Liver (tissue), 9 donors: ENCODE measurements around the gene PIEZO2. TPM values are rescaled to one million over a fixed set of nuclear protein-coding genes. Genes with fewer than 3 reads are reported as not detected.

Experiments
- DNase-seq: peaks from one replicate; pipeline ENCODE4 v3.0.0-alpha.2; 2017; ENCODE audit warnings: low spot score
- H3K27ac ChIP-seq, 2 donors: one replicate each; pipeline ENCODE4 v1.7.0; 2013; ENCODE audit warnings: inconsistent platforms in 2 of 2, low read length in 2 of 2, control low read depth in 1 of 2, low read depth in 1 of 2, mild to moderate bottlenecking in 1 of 2
- H3K27me3 ChIP-seq, 4 donors: one replicate each; pipeline versions ENCODE4 v1.6.1 to v1.7.0; 2013; ENCODE audit warnings: low read length in 3 of 4, inconsistent platforms in 1 of 4, mild to moderate bottlenecking in 1 of 4, moderate library complexity in 1 of 4; ENCODE audit not compliant: control insufficient read depth in 4 of 4, insufficient read depth in 4 of 4
- H3K36me3 ChIP-seq, 4 donors: one replicate each; pipeline versions ENCODE4 v1.6.1 to v1.7.0; 2013; ENCODE audit warnings: low read length in 3 of 4, mild to moderate bottlenecking in 3 of 4, low read depth in 1 of 4, moderate library complexity in 1 of 4; ENCODE audit not compliant: control insufficient read depth in 4 of 4, insufficient read depth in 3 of 4
- H3K4me1 ChIP-seq, 4 donors: one replicate each; pipeline versions ENCODE4 v1.6.1 to v1.7.0; 2013; ENCODE audit warnings: low read length in 3 of 4, mild to moderate bottlenecking in 3 of 4, moderate library complexity in 1 of 4; ENCODE audit not compliant: control insufficient read depth in 4 of 4, insufficient read depth in 4 of 4
- H3K4me3 ChIP-seq, 3 donors: one replicate each; pipeline versions ENCODE4 v1.6.1 to v1.7.0; 2013; ENCODE audit warnings: low read length in 3 of 3, control low read depth in 1 of 3, low read depth in 1 of 3, mild to moderate bottlenecking in 1 of 3
- H3K9ac ChIP-seq, 2 donors: one replicate each; pipeline ENCODE4 v1.7.0; 2013; ENCODE audit warnings: low read length in 2 of 2, mild to moderate bottlenecking in 2 of 2, moderate library complexity in 2 of 2, control low read depth in 1 of 2, low read depth in 1 of 2
- H3K9me3 ChIP-seq, 4 donors: one replicate each; pipeline versions ENCODE4 v1.6.1 to v1.7.0; 2013; ENCODE audit warnings: low read length in 3 of 4; ENCODE audit not compliant: control insufficient read depth in 4 of 4
- EGR1 ChIP-seq, 2 donors: IDR thresholded peaks; 2 replicates each; pipeline ENCODE4 v1.6.1; 2016 to 2018; ENCODE audit warnings: antibody characterized with exemption in 2 of 2, low read depth in 2 of 2
- FOXA1 ChIP-seq: IDR thresholded peaks from 2 replicates; pipeline ENCODE4 v1.6.1; 2016; ENCODE audit warnings: antibody characterized with exemption
- FOXA2 ChIP-seq: IDR thresholded peaks from 2 replicates; pipeline ENCODE4 v1.6.1; 2016; ENCODE audit warnings: antibody characterized with exemption
- GABPA ChIP-seq, 2 donors: IDR thresholded peaks in 1 of 2; conservative IDR thresholded peaks in 1 of 2; 2 replicates each; pipeline ENCODE4 v1.6.1; 2016; ENCODE audit warnings: antibody characterized with exemption in 2 of 2, mild to moderate bottlenecking in 1 of 2, moderate library complexity in 1 of 2
- HNF4A ChIP-seq, 2 donors: conservative IDR thresholded peaks; 2 replicates each; pipeline ENCODE4 v1.6.1; 2016; ENCODE audit warnings: antibody characterized with exemption in 2 of 2, mild to moderate bottlenecking in 2 of 2
- HNF4G ChIP-seq: IDR thresholded peaks from 2 replicates; pipeline ENCODE4 v1.6.1; 2016; ENCODE audit warnings: antibody characterized with exemption
- JUND ChIP-seq, 2 donors: IDR thresholded peaks; 2 replicates each; pipeline ENCODE4 v1.6.1; 2016; ENCODE audit warnings: antibody characterized with exemption in 2 of 2
- MAX ChIP-seq: IDR thresholded peaks from 2 replicates; pipeline ENCODE4 v1.6.1; 2016; ENCODE audit warnings: antibody characterized with exemption
- RAD21 ChIP-seq, 2 donors: IDR thresholded peaks; 2 replicates each; pipeline ENCODE4 v1.6.1; 2016; ENCODE audit warnings: antibody characterized with exemption in 2 of 2, mild to moderate bottlenecking in 2 of 2
- RXRA ChIP-seq, 2 donors: IDR thresholded peaks; 2 replicates each; pipeline ENCODE4 v1.6.1; 2017 to 2018; ENCODE audit warnings: antibody characterized with exemption in 2 of 2, mild to moderate bottlenecking in 1 of 2
- SP1 ChIP-seq: IDR thresholded peaks from 2 replicates; pipeline ENCODE4 v1.6.1; 2018; ENCODE audit warnings: antibody characterized with exemption, mild to moderate bottlenecking
- TAF1 ChIP-seq: conservative IDR thresholded peaks from 2 replicates; pipeline ENCODE4 v1.6.1; 2016; ENCODE audit warnings: antibody characterized with exemption, mild to moderate bottlenecking
- YY1 ChIP-seq: IDR thresholded peaks from 2 replicates; pipeline ENCODE4 v1.6.1; 2016; ENCODE audit warnings: antibody characterized with exemption, mild to moderate bottlenecking
- ZBTB33 ChIP-seq: IDR thresholded peaks from 2 replicates; pipeline ENCODE4 v1.6.1; 2016; ENCODE audit warnings: antibody characterized with exemption
- WGBS: extraction: QIAGEN DNeasy Blood & Tissue Kit; methylation state at CpG from one replicate; pipeline ENCODE4 v1.1.7; 2013; 5-methylcytosine and 5-hydroxymethylcytosine counted together
- polyA plus RNA-seq, 2 donors: library from polyadenylated mRNA; stranded (reverse) in 1 of 2; unstranded in 1 of 2; fragments of 200-250 nt in 1 of 2; fragments of >200 nt in 1 of 2; fragmentation: Nextera tagmentation in 1 of 2; extraction: Ambion mirVana in 1 of 2; gene quantifications; one replicate each; pipeline versions ENCODE4 v1.2.1 to v1.2.3, GENCODE V29; 2013 to 2015
- total RNA-seq, 2 donors: library from RNA; depleted of rRNA; stranded (reverse); fragments of >200 nt; gene quantifications; one replicate each; pipeline ENCODE4 v1.2.3, GENCODE V29; 2014
- TF ChIP-seq, protein P1 (sequence below): fragments of 150-350 bp; IDR thresholded peaks from 2 replicates; pipeline ENCODE4 v1.5.1; 2017; ENCODE audit warnings: improper control_type of control experiment, low read depth, low read length; ENCODE audit not compliant: missing input control
- TF ChIP-seq, protein P2 (sequence below): IDR thresholded peaks from 2 replicates; pipeline ENCODE4 v1.6.1; 2016; ENCODE audit warnings: antibody characterized with exemption, mild to moderate bottlenecking
- TF ChIP-seq, protein P3 (sequence below): IDR thresholded peaks from 2 replicates; pipeline ENCODE4 v1.6.1; 2016; ENCODE audit warnings: antibody characterized with exemption
- donor health status: healthy.
- donor health status: healthy.
- donor health status: healthy.
- donor health status: healthy.
- donor health status: healthy.

PIEZO2 gene
- total and polyA plus RNA-seq, 4 donors: 1.1 to 12.3 (median 4.8) TPM

GRCh38 chr18:10681581-10682367, 467.6 kb downstream of the PIEZO2 start:
- Histone ChIP-seq H3K36me3 (peaks cover 0 to 7% (median 0%) of the 10 kb centered on the region in 4 donors), H3K4me3 (no peak overlapping the region), H3K27ac (no peak overlapping the region), H3K9me3 (no peaks in the 10 kb centered on the region), H3K4me1 (no peaks in the 10 kb centered on the region), H3K9ac (no peak overlapping the region), H3K27me3 (no peaks in the 10 kb centered on the region)
- no peak for DNase-seq
- WGBS: 90% methylated on average over 12 of the region's 12 CpGs
- TF ChIP-seq RAD21 (IDR thresholded peaks at IDR 0.05) (no peak), HNF4A (conservative IDR thresholded peaks at IDR 0.05) (no peak), FOXA1 (no peak), HNF4G (no peak), EGR1 (IDR thresholded peaks at IDR 0.05; ENCODE audit: low read depth in 2 of 2) (no peak), JUND (IDR thresholded peaks at IDR 0.05) (no peak), RXRA (IDR thresholded peaks at IDR 0.05) (no peak), YY1 (no peak), MAX (no peak), GABPA (IDR thresholded peaks at IDR 0.05 in 1 of 2, conservative IDR thresholded peaks at IDR 0.05 in 1 of 2) (no peak), ZBTB33 (no peak), TAF1 (no peak), FOXA2 (no peak), SP1 (no peak)
- TF ChIP-seq, protein P1, sequence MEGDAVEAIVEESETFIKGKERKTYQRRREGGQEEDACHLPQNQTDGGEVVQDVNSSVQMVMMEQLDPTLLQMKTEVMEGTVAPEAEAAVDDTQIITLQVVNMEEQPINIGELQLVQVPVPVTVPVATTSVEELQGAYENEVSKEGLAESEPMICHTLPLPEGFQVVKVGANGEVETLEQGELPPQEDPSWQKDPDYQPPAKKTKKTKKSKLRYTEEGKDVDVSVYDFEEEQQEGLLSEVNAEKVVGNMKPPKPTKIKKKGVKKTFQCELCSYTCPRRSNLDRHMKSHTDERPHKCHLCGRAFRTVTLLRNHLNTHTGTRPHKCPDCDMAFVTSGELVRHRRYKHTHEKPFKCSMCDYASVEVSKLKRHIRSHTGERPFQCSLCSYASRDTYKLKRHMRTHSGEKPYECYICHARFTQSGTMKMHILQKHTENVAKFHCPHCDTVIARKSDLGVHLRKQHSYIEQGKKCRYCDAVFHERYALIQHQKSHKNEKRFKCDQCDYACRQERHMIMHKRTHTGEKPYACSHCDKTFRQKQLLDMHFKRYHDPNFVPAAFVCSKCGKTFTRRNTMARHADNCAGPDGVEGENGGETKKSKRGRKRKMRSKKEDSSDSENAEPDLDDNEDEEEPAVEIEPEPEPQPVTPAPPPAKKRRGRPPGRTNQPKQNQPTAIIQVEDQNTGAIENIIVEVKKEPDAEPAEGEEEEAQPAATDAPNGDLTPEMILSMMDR: no peak
- TF ChIP-seq, protein P2, sequence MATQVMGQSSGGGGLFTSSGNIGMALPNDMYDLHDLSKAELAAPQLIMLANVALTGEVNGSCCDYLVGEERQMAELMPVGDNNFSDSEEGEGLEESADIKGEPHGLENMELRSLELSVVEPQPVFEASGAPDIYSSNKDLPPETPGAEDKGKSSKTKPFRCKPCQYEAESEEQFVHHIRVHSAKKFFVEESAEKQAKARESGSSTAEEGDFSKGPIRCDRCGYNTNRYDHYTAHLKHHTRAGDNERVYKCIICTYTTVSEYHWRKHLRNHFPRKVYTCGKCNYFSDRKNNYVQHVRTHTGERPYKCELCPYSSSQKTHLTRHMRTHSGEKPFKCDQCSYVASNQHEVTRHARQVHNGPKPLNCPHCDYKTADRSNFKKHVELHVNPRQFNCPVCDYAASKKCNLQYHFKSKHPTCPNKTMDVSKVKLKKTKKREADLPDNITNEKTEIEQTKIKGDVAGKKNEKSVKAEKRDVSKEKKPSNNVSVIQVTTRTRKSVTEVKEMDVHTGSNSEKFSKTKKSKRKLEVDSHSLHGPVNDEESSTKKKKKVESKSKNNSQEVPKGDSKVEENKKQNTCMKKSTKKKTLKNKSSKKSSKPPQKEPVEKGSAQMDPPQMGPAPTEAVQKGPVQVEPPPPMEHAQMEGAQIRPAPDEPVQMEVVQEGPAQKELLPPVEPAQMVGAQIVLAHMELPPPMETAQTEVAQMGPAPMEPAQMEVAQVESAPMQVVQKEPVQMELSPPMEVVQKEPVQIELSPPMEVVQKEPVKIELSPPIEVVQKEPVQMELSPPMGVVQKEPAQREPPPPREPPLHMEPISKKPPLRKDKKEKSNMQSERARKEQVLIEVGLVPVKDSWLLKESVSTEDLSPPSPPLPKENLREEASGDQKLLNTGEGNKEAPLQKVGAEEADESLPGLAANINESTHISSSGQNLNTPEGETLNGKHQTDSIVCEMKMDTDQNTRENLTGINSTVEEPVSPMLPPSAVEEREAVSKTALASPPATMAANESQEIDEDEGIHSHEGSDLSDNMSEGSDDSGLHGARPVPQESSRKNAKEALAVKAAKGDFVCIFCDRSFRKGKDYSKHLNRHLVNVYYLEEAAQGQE: no peak

DNA sequence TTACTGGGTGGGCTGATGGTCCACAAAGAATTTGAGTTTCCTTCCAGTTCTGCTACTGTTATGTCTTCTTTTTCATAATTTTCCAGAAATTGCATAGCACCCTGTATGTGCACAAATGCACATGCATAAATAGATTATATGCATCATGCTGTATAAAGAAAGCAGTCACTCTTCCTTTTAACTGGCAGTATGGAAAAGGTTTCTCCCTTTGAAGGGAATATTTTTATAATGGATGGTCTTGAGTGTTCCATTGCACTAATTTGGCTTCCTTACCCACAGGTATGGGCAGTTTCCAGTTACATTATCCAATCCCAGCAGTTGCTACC, 469.1 kb downstream of the PIEZO2 start:
- Histone ChIP-seq H3K4me3 (no peak overlapping the region), H3K27me3 (no peaks in the 10 kb centered on the region), H3K9ac (no peak overlapping the region), H3K27ac (no peak overlapping the region), H3K36me3 (peaks cover 0 to 7% (median 0%) of the 10 kb centered on the region in 4 donors), H3K4me1 (no peaks in the 10 kb centered on the region), H3K9me3 (no peaks in the 10 kb centered on the region)
- DNase-seq: no peak
- no peak for TF ChIP-seq FOXA1
- TF ChIP-seq, protein P3, sequence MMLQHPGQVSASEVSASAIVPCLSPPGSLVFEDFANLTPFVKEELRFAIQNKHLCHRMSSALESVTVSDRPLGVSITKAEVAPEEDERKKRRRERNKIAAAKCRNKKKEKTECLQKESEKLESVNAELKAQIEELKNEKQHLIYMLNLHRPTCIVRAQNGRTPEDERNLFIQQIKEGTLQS: no peak
- TF ChIP-seq ZBTB33: no peak
- TF ChIP-seq HNF4G: no peak
- TF ChIP-seq, protein P2: no peak
- TF ChIP-seq HNF4A (conservative IDR thresholded peaks at IDR 0.05): no peak
- no peak for TF ChIP-seq JUND (IDR thresholded peaks at IDR 0.05)
